ENCODE results near the gene MGAT3. TPM values are rescaled to one million over a fixed set of nuclear protein-coding genes. Genes with fewer than 3 reads are reported as not detected.

Gene MGAT3
- total RNA-seq, 1 experiment from 2014 or later, result 5.0 TPM

- Histone ChIP-seq H3K9me3 (ENCODE audit: control insufficient read depth, low read depth, low read length) (no peaks in the 10 kb centered on the region), H4K8ac (replicated peaks; ENCODE audit: insufficient read length, low read depth, low read length) (no peak overlapping the region), H3K27ac (ENCODE audit: insufficient read length, low read depth, low read length) (no peak overlapping the region), H3K4me2 (ENCODE audit: insufficient read depth, insufficient read length, low read length) (no peak overlapping the region), H3K9ac (ENCODE audit: extremely low read depth, insufficient read length, low read length) (no peak overlapping the region), H3K79me2 (ENCODE audit: insufficient read depth, low read length) (no peaks in the 10 kb centered on the region), H3K14ac (ENCODE audit: insufficient read depth, low read length) (no peak overlapping the region; the same call in 1 of the 2 replicates), H3K4ac (ENCODE audit: low read depth, low read length) (no peak overlapping the region), H3K23me2 (ENCODE audit: insufficient read length, low read depth, low read length, poor library complexity, severe bottlenecking) (no peaks in the 10 kb centered on the region), H3K18ac (ENCODE audit: insufficient read length, low read depth, low read length) (no peak overlapping the region), H3K4me1 (ENCODE audit: insufficient read depth, low read length) (peaks cover 3% of the 10 kb centered on the region; the same call in 1 of the 2 replicates), H2AK5ac (ENCODE audit: insufficient read length, low read length) (no peak overlapping the region), H3T11ph (ENCODE audit: low read length) (no peak overlapping the region), H2BK5ac (ENCODE audit: insufficient read length, low read length) (no peak overlapping the region), H4K20me1 (ENCODE audit: control insufficient read depth, insufficient read depth, insufficient read length) (peaks cover 2% of the 10 kb centered on the region), H4K5ac (ENCODE audit: insufficient read length, low read depth, low read length) (no peak overlapping the region), H2BK12ac (ENCODE audit: insufficient read length, low read depth, low read length) (no peak overlapping the region), H3K23ac (ENCODE audit: insufficient read length, low read depth, low read length) (no peak overlapping the region), H2BK15ac (ENCODE audit: low read depth, low read length) (no peak overlapping the region), H2AFZ (ENCODE audit: low read length) (no peak overlapping the region), H4K91ac (ENCODE audit: insufficient read length, low read depth, low read length) (no peak overlapping the region), H3K79me1 (ENCODE audit: insufficient read depth, low read depth, low read length, poor library complexity, severe bottlenecking) (no peaks in the 10 kb centered on the region), H2BK20ac (ENCODE audit: low read depth, low read length, poor library complexity, severe bottlenecking) (no peak overlapping the region), H2BK120ac (ENCODE audit: low read depth, low read length, poor library complexity, severe bottlenecking) (no peak overlapping the region), H3K56ac (ENCODE audit: insufficient read length, low read depth, low read length) (no peak overlapping the region), H3K27me3 (ENCODE audit: insufficient read depth, low read length) (no peaks in the 10 kb centered on the region)
- no peak for TF ChIP-seq CTCF (conservative IDR thresholded peaks at IDR 0.05)
- WGBS (ENCODE audit: extremely low coverage, insufficient read length, low lambda C conversion rate), result no CpG with 5 or more reads among the region's 13 CpGs
- Mint-ChIP-seq H3K27ac (peak overlapping the region in 2 of 3 experiments; percentile 23 to 83; a peak in 2 of 7 replicates), H3K36me3 (ENCODE audit: insufficient read depth in 1 of 3, low read depth in 3 of 3) (no peaks in the 10 kb centered on the region), H3K4me3 (peak overlapping the region in 1 of 2 experiments; percentile 62; a peak in 2 of 5 replicates), H3K9me3 (no peaks in the 10 kb centered on the region), H3K4me1 (peaks cover 49 to 69% of the 10 kb centered on the region in 2 experiments), H3K27me3 (ENCODE audit: low read depth) (peaks cover 11% of the 10 kb centered on the region)
- DNase-seq, result no peak
Measured at GRCh38 chr22:39471381-39472141, 14.7 kb downstream of the MGAT3 start.

All from H9 (cell line).